Astrocyte (in vitro differentiated cells and primary cell): ENCODE data around the gene GPRC5B.

ENCODE experiments used
- EZH2 ChIP-seq: IDR thresholded peaks from 2 replicates; pipeline ENCODE4 v1.6.1; 2012; ENCODE audit warnings: mild to moderate bottlenecking, low read length, inconsistent platforms; ENCODE audit not compliant: insufficient read depth
- TF ChIP-seq, protein P1 (sequence below): IDR thresholded peaks from 2 replicates; pipeline ENCODE4 v1.5.1; 2011; ENCODE audit warnings: low read depth, mild to moderate bottlenecking, inconsistent platforms, low read length, moderate library complexity; ENCODE audit not compliant: insufficient read depth

DNA sequence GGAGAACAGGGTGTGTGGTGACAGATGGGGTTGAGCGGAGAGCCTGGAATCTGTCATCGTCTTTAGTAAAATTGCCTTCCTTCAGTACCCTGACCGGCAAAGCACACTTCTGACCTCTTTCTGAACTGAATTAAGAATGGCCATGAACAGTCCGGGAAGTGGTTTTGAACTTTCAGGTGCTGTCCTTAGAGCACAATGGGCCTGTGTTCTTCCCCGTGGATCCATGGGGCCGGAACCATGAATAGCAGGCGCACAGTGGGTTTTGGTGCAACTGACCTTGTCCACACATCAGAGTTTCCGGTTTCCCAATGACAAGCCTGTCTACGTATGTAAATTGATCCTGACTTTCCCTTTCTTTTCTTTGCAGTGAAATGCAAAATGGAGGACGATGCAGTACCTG is 28.5 kb downstream of the GPRC5B start:
- TF ChIP-seq, protein P1, sequence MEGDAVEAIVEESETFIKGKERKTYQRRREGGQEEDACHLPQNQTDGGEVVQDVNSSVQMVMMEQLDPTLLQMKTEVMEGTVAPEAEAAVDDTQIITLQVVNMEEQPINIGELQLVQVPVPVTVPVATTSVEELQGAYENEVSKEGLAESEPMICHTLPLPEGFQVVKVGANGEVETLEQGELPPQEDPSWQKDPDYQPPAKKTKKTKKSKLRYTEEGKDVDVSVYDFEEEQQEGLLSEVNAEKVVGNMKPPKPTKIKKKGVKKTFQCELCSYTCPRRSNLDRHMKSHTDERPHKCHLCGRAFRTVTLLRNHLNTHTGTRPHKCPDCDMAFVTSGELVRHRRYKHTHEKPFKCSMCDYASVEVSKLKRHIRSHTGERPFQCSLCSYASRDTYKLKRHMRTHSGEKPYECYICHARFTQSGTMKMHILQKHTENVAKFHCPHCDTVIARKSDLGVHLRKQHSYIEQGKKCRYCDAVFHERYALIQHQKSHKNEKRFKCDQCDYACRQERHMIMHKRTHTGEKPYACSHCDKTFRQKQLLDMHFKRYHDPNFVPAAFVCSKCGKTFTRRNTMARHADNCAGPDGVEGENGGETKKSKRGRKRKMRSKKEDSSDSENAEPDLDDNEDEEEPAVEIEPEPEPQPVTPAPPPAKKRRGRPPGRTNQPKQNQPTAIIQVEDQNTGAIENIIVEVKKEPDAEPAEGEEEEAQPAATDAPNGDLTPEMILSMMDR: no peak
- no peak for TF ChIP-seq EZH2
